GM12892 (cell line): Measurements from ENCODE around the gene THAP12.

Experiments
- POLR2A ChIP-seq: IDR thresholded peaks from 2 replicates; pipeline ENCODE4 v1.6.1; 2011; ENCODE audit warnings: low read depth, low read length, control low read depth
- POLR2AphosphoS5 ChIP-seq: IDR thresholded peaks from 2 replicates; pipeline ENCODE4 v1.6.1; 2011; ENCODE audit warnings: low read depth, low read length, control low read depth
- TAF1 ChIP-seq: IDR thresholded peaks from 2 replicates; pipeline ENCODE4 v1.6.1; 2011; ENCODE audit warnings: low read depth, mild to moderate bottlenecking, control low read depth, low read length, borderline replicate concordance

DNA sequence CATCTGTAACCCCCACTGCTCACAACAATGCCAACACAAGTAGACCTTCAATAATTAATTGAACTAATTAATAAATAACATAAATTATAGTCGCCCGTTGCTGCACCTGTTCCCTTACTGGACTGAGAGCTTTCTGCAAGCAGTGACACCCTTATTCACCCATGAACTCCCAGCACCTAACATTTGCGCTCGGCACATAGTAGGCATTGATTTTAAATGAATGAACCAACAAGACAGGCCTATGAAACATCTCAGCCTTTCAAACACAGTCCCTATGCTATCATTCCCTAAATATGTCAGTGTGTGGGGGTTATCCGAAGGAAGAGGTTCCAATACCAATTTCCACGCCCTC lies 1.1 kb downstream of the THAP12 start:
- TF ChIP-seq POLR2AphosphoS5 (no peak), POLR2A (no peak), TAF1 (no peak)
